RWPE2 (cell line): ENCODE results near the gene MTR.

Experiments
- ATAC-seq: fragments of 200-7000 bp; cut with Tn5 transposase; 3 replicates; pipeline ENCODE4 v1.9.1; 2021; ENCODE audit warnings: low read depth
- DNase-seq: peaks from one replicate; pipeline ENCODE4 v3.0.0-alpha.2; 2020; ENCODE audit warnings: low spot score
- H3K27ac ChIP-seq: fragments of 450-650 bp; 2 replicates; pipeline ENCODE4 v1.5.1; 2017; ENCODE audit warnings: mild to moderate bottlenecking; ENCODE audit not compliant: poor library complexity, severe bottlenecking
- H3K27me3 ChIP-seq: fragments of 250-450 bp; sonication (Bioruptor Pico); 2 replicates; pipeline ENCODE4 v1.5.1; 2021; ENCODE audit warnings: mild to moderate bottlenecking, moderate library complexity; ENCODE audit not compliant: insufficient read depth, poor library complexity, severe bottlenecking
- H3K36me3 ChIP-seq: fragments of 250-450 bp; sonication (Bioruptor Pico); 2 replicates; pipeline ENCODE4 v1.5.1; 2020; ENCODE audit warnings: low read depth, mild to moderate bottlenecking, moderate library complexity
- H3K4me1 ChIP-seq: fragments of 250-450 bp; sonication (Bioruptor Pico); 2 replicates; pipeline ENCODE4 v1.5.1; 2021; ENCODE audit warnings: mild to moderate bottlenecking, moderate library complexity; ENCODE audit not compliant: insufficient read depth, poor library complexity, severe bottlenecking
- H3K4me3 ChIP-seq: fragments of 250-450 bp; sonication (Bioruptor Pico); 2 replicates; pipeline ENCODE4 v1.5.1; 2021; ENCODE audit warnings: mild to moderate bottlenecking, moderate library complexity; ENCODE audit not compliant: severe bottlenecking
- H3K9me3 ChIP-seq: fragments of 250-450 bp; sonication (Bioruptor Pico); 2 replicates; pipeline ENCODE4 v1.5.1; 2021; ENCODE audit warnings: mild to moderate bottlenecking, moderate library complexity; ENCODE audit not compliant: severe bottlenecking
- TF ChIP-seq, protein P1 (sequence below): fragments of 450-650 bp; IDR thresholded peaks from one replicate; pipeline ENCODE4 v1.5.1; 2017; ENCODE audit warnings: mild to moderate bottlenecking, moderate library complexity; ENCODE audit not compliant: poor library complexity, severe bottlenecking

MTR gene

DNA sequence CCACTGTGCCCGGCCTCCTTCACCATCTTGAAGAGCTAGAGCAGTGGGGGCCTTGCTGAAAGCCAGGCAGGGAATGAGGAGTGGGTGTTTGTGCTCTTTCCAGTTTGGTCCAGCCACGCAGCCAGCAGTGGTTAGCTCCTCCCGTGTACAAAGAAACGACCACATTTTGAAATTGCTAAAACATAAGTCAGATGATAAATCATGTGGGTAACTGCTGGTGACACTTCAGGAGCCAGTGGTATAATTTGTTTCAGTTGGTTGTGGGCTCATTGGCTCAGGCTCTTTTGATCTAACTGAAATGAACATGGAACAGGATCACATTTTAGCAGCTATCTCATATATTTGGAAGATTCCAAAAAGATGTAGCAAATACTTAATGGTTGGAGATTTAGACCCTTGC is 87.6 kb downstream of the MTR start:
- H3K36me3 ChIP-seq = peaks cover 4% of the 10 kb centered on the region; the same call in 1 of the 2 replicates
- DNase-seq (no peak), ATAC-seq (no peak)
- TF ChIP-seq, protein P1, sequence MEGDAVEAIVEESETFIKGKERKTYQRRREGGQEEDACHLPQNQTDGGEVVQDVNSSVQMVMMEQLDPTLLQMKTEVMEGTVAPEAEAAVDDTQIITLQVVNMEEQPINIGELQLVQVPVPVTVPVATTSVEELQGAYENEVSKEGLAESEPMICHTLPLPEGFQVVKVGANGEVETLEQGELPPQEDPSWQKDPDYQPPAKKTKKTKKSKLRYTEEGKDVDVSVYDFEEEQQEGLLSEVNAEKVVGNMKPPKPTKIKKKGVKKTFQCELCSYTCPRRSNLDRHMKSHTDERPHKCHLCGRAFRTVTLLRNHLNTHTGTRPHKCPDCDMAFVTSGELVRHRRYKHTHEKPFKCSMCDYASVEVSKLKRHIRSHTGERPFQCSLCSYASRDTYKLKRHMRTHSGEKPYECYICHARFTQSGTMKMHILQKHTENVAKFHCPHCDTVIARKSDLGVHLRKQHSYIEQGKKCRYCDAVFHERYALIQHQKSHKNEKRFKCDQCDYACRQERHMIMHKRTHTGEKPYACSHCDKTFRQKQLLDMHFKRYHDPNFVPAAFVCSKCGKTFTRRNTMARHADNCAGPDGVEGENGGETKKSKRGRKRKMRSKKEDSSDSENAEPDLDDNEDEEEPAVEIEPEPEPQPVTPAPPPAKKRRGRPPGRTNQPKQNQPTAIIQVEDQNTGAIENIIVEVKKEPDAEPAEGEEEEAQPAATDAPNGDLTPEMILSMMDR = no peak
- no peaks in the 10 kb centered on the region for H3K4me1 ChIP-seq
- H3K4me3 ChIP-seq = no peak overlapping the region
- no peaks in the 10 kb centered on the region for H3K9me3 ChIP-seq
- H3K27me3 ChIP-seq = no peaks in the 10 kb centered on the region
- H3K27ac ChIP-seq = no peak overlapping the region

DNA sequence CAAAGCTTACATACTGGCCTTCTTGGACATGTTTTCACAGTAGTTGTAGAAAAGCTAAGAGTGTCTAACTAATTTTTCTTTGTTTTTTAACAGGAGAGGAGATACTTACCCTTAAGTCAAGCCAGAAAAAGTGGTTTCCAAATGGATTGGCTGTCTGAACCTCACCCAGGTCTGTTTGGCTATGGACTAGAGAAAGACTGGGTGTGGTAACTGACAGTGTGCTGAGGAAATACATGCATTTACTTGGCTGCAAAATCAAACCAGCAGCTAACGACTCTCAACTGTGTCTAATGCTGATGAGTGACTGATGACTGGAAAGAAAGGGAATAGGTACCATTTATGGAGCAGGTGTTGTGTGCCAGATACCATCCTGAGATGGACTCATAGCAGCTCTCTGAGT is 91.1 kb downstream of the MTR start:
- DNase-seq (no peak), ATAC-seq (no peak)
- H3K9me3 ChIP-seq = no peaks in the 10 kb centered on the region
- H3K27me3 ChIP-seq = no peaks in the 10 kb centered on the region
- peaks cover 4% of the 10 kb centered on the region for H3K36me3 ChIP-seq
- H3K27ac ChIP-seq = no peak overlapping the region
- no peaks in the 10 kb centered on the region for H3K4me1 ChIP-seq
- TF ChIP-seq, protein P1 = no peak
- no peak overlapping the region for H3K4me3 ChIP-seq

DNA sequence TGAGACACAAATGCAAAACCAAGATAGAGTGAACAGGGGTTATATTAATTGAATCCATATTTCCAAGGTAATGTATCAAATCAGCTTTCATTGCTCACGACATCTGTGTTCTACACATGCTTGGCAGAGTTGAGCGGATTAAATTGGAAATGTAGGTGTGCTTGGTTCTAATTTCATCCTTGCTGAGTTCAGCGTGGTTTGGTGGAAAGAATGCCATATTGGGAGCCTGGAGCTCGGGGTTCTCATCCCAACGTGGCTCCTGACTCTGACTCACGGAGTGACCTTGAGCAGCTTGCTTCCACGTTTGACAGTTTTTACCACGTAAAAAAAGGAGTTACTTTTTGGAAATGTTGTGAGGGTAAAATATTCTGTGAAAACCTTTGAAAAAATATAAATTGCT is 92.0 kb downstream of the MTR start:
- H3K9me3 ChIP-seq = no peaks in the 10 kb centered on the region
- peaks cover 4% of the 10 kb centered on the region for H3K36me3 ChIP-seq
- no peaks in the 10 kb centered on the region for H3K4me1 ChIP-seq
- H3K4me3 ChIP-seq = no peak overlapping the region
- TF ChIP-seq, protein P1 = no peak
- ATAC-seq = no peak
- no peaks in the 10 kb centered on the region for H3K27me3 ChIP-seq
- no peak for DNase-seq
- H3K27ac ChIP-seq = no peak overlapping the region

DNA sequence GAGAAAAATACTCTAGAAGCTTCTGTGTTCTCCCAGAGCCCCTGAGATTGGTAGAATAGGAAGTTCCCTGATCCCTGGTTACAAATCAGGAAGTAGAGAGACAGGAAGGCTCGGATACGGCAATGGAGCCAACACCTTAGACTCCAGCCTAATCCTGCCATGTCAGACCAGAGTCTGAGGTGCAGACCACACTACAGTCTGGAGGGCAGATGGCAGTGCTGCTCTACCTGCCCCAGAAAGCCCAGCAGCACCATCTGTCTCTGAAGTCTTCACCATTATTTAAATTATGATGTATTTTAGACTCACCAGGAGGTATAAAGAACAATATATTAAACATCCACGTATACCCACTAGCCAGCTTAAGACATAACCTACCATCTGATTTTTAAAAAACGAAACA is 93.0 kb downstream of the MTR start:
- TF ChIP-seq, protein P1 = no peak
- Histone ChIP-seq H3K9me3 (no peaks in the 10 kb centered on the region), H3K36me3 (peaks cover 4% of the 10 kb centered on the region), H3K27me3 (no peaks in the 10 kb centered on the region), H3K4me3 (no peak overlapping the region), H3K4me1 (no peaks in the 10 kb centered on the region), H3K27ac (no peak overlapping the region)
- ATAC-seq = no peak
- no peak for DNase-seq

DNA sequence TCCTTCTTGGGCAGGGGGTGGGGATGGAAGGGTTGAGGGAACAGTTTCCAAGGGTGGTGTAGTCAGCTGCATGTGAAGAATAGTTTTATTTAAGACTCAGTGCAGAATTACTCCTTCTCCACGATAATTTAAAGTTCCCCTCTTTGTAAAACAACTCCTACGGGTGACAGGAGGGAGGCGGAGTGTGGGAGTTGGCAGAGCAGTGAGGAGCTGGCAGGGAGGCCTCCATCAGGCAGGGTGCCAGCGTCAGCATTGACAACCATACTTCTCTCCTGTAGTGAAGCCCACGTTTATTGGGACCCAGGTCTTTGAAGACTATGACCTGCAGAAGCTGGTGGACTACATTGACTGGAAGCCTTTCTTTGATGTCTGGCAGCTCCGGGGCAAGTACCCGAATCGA is 93.8 kb downstream of the MTR start:
- Histone ChIP-seq H3K27me3 (no peaks in the 10 kb centered on the region), H3K36me3 (peaks cover 4% of the 10 kb centered on the region), H3K27ac (no peak overlapping the region), H3K4me1 (no peaks in the 10 kb centered on the region), H3K9me3 (no peaks in the 10 kb centered on the region), H3K4me3 (no peak overlapping the region)
- no peak for DNase-seq
- TF ChIP-seq, protein P1 = no peak
- no peak for ATAC-seq
